Stomach smooth muscle (tissue), 2 donors: ENCODE measurements around the gene IQSEC2.

Experiments used
- H3K27ac ChIP-seq: one replicate; pipeline ENCODE4 v1.7.0; 2013; ENCODE audit warnings: mild to moderate bottlenecking, low read length, inconsistent platforms
- H3K27me3 ChIP-seq, 2 donors: one replicate each; pipeline ENCODE4 v1.7.0; 2013; ENCODE audit warnings: low read length in 2 of 2; ENCODE audit not compliant: insufficient read depth in 2 of 2, control insufficient read depth in 1 of 2
- H3K36me3 ChIP-seq, 2 donors: one replicate each; pipeline ENCODE4 v1.7.0; 2013; ENCODE audit warnings: low read length in 2 of 2; ENCODE audit not compliant: control insufficient read depth in 2 of 2, insufficient read depth in 2 of 2
- H3K4me1 ChIP-seq: one replicate; pipeline ENCODE4 v1.7.0; 2013; ENCODE audit warnings: low read length; ENCODE audit not compliant: control insufficient read depth, insufficient read depth
- H3K4me3 ChIP-seq, 2 donors: one replicate each; pipeline ENCODE4 v1.7.0; 2013; ENCODE audit warnings: low read length in 2 of 2
- H3K9ac ChIP-seq, 2 donors: one replicate each; pipeline ENCODE4 v1.7.0; 2013; ENCODE audit warnings: low read length in 2 of 2, mild to moderate bottlenecking in 1 of 2
- H3K9me3 ChIP-seq, 2 donors: one replicate each; pipeline ENCODE4 v1.7.0; 2013; ENCODE audit warnings: low read length in 2 of 2; ENCODE audit not compliant: control insufficient read depth in 2 of 2
- donor health status: healthy.
- donor health status: Pancreatic carcinoma.

The IQSEC2 gene

GRCh38 chrX:53265771-53266574 is 15.4 kb downstream of the IQSEC2 start:
- no peak overlapping the region for H3K27ac ChIP-seq
- no peaks in the 10 kb centered on the region for H3K4me1 ChIP-seq
- H3K9me3 ChIP-seq, result no peaks in the 10 kb centered on the region
- no peak overlapping the region for H3K4me3 ChIP-seq
- H3K36me3 ChIP-seq, result peaks cover 0 to 2% of the 10 kb centered on the region in 2 donors
- H3K27me3 ChIP-seq, result peaks cover 0 to 33% of the 10 kb centered on the region in 2 donors
- no peak overlapping the region for H3K9ac ChIP-seq

- no peaks in the 10 kb centered on the region for H3K4me1 ChIP-seq
- H3K27ac ChIP-seq, result no peak overlapping the region
- no peak overlapping the region for H3K9ac ChIP-seq
- H3K9me3 ChIP-seq, result no peaks in the 10 kb centered on the region
- no peak overlapping the region for H3K4me3 ChIP-seq
- H3K27me3 ChIP-seq, result peaks cover 0 to 36% of the 10 kb centered on the region in 2 donors
- H3K36me3 ChIP-seq, result peaks cover 0 to 2% of the 10 kb centered on the region in 2 donors
Observed at GRCh38 chrX:53263597-53264094, 17.7 kb downstream of the IQSEC2 start.

- Histone ChIP-seq H3K9me3 (no peaks in the 10 kb centered on the region), H3K9ac (no peak overlapping the region), H3K4me1 (no peaks in the 10 kb centered on the region), H3K4me3 (no peak overlapping the region), H3K27me3 (peaks cover 0 to 35% of the 10 kb centered on the region in 2 donors), H3K27ac (no peak overlapping the region), H3K36me3 (no peaks in the 10 kb centered on the region)
Observed at GRCh38 chrX:53262918-53263394, 18.4 kb downstream of the IQSEC2 start.

GRCh38 chrX:53262189-53262917 is 19.0 kb downstream of the IQSEC2 start:
- Histone ChIP-seq H3K36me3 (no peaks in the 10 kb centered on the region), H3K4me3 (no peak overlapping the region), H3K4me1 (peaks cover 3% of the 10 kb centered on the region), H3K9me3 (no peaks in the 10 kb centered on the region), H3K27me3 (peaks cover 0 to 32% of the 10 kb centered on the region in 2 donors), H3K9ac (no peak overlapping the region), H3K27ac (no peak overlapping the region)

- Histone ChIP-seq H3K27me3 (peaks cover 0 to 37% of the 10 kb centered on the region in 2 donors), H3K4me3 (no peak overlapping the region), H3K4me1 (peaks cover 4% of the 10 kb centered on the region), H3K9ac (no peak overlapping the region), H3K9me3 (no peaks in the 10 kb centered on the region), H3K27ac (no peak overlapping the region), H3K36me3 (no peaks in the 10 kb centered on the region)
Observed at GRCh38 chrX:53261355-53261972, 19.9 kb downstream of the IQSEC2 start.

- no peaks in the 10 kb centered on the region for H3K9me3 ChIP-seq
- no peak overlapping the region for H3K4me3 ChIP-seq
- H3K27ac ChIP-seq, result no peak overlapping the region
- H3K9ac ChIP-seq, result no peak overlapping the region
- H3K36me3 ChIP-seq, result no peaks in the 10 kb centered on the region
- peaks cover 0 to 37% of the 10 kb centered on the region in 2 donors for H3K27me3 ChIP-seq
- peaks cover 4% of the 10 kb centered on the region for H3K4me1 ChIP-seq
Observed at GRCh38 chrX:53260836-53261235, 20.5 kb downstream of the IQSEC2 start.

GRCh38 chrX:53257670-53258423 is 23.5 kb downstream of the IQSEC2 start:
- H3K27ac ChIP-seq, result no peak overlapping the region
- H3K9ac ChIP-seq, result no peak overlapping the region
- peaks cover 4% of the 10 kb centered on the region for H3K4me1 ChIP-seq
- no peaks in the 10 kb centered on the region for H3K9me3 ChIP-seq
- H3K36me3 ChIP-seq, result peaks cover 0 to 4% of the 10 kb centered on the region in 2 donors
- peaks cover 0 to 28% of the 10 kb centered on the region in 2 donors for H3K27me3 ChIP-seq
- H3K4me3 ChIP-seq, result no peak overlapping the region

GRCh38 chrX:53257166-53257565 is 24.2 kb downstream of the IQSEC2 start:
- Histone ChIP-seq H3K9me3 (no peaks in the 10 kb centered on the region), H3K36me3 (peaks cover 0 to 4% of the 10 kb centered on the region in 2 donors), H3K4me3 (no peak overlapping the region), H3K9ac (no peak overlapping the region), H3K4me1 (peaks cover 4% of the 10 kb centered on the region), H3K27me3 (peaks cover 0 to 22% of the 10 kb centered on the region in 2 donors), H3K27ac (no peak overlapping the region)

- H3K27me3 ChIP-seq, result peaks cover 0 to 22% of the 10 kb centered on the region in 2 donors
- H3K4me3 ChIP-seq, result no peak overlapping the region
Observed at GRCh38 chrX:53256446-53257041, 24.8 kb downstream of the IQSEC2 start.

More at GRCh38 chrX:53256446-53257041, 24.8 kb downstream of the IQSEC2 start:
- Histone ChIP-seq H3K9me3 (no peaks in the 10 kb centered on the region), H3K36me3 (peaks cover 0 to 4% of the 10 kb centered on the region in 2 donors), H3K4me1 (peaks cover 4% of the 10 kb centered on the region), H3K27ac (no peak overlapping the region), H3K9ac (no peak overlapping the region)
